MM.1S (cell line): Measurements from ENCODE around the gene EFEMP1.

Experiments used
- DNase-seq: peaks from one replicate; pipeline ENCODE4 v3.0.0-alpha.2; 2015
- H2AFZ ChIP-seq: fragments of 300-600 bp; sonication (generic); 2 replicates; pipeline ENCODE4 v1.6.0; 2016; ENCODE audit warnings: antibody characterized with exemption, low read length
- H3F3A ChIP-seq: fragments of 300-600 bp; sonication (generic); 2 replicates; pipeline ENCODE4 v1.6.1; 2016; ENCODE audit warnings: mild to moderate bottlenecking, antibody characterized with exemption, low read length, moderate library complexity, mixed read lengths; ENCODE audit not compliant: insufficient read depth
- H3K27ac ChIP-seq: fragments of 300-600 bp; sonication (generic); 2 replicates; pipeline ENCODE4 v1.5.1; 2016; ENCODE audit warnings: mild to moderate bottlenecking, low read length
- H3K27me3 ChIP-seq: fragments of 300-600 bp; sonication (generic); replicated peaks from 2 replicates; pipeline ENCODE4 v1.6.0; 2016; ENCODE audit warnings: low read length; ENCODE audit not compliant: insufficient read depth
- H3K36me3 ChIP-seq: fragments of 300-600 bp; sonication (generic); replicated peaks from 2 replicates; pipeline ENCODE4 v1.6.1; 2016; ENCODE audit warnings: mild to moderate bottlenecking, low read length, mixed read lengths; ENCODE audit not compliant: insufficient read depth
- H3K4me1 ChIP-seq: fragments of 300-600 bp; sonication (generic); 2 replicates; pipeline ENCODE4 v1.6.1; 2016; ENCODE audit warnings: low read length, mixed read lengths
- H3K4me2 ChIP-seq: fragments of 300-600 bp; sonication (generic); 2 replicates; pipeline ENCODE4 v1.6.0; 2016; ENCODE audit warnings: low read depth, low read length
- H3K4me3 ChIP-seq: fragments of 300-600 bp; sonication (generic); 2 replicates; pipeline ENCODE4 v1.5.1; 2016; ENCODE audit warnings: low read length, mixed read lengths
- H3K79me2 ChIP-seq: fragments of 300-600 bp; sonication (generic); 2 replicates; pipeline ENCODE4 v1.6.1; 2016; ENCODE audit warnings: mixed run types, low read length, mixed read lengths
- H3K9ac ChIP-seq: fragments of 300-600 bp; sonication (generic); 2 replicates; pipeline ENCODE4 v1.6.1; 2016; ENCODE audit warnings: low read length, mixed read lengths
- H3K9me2 ChIP-seq: fragments of 300-600 bp; sonication (generic); replicated peaks from 2 replicates; pipeline ENCODE4 v1.6.1; 2016; ENCODE audit warnings: mild to moderate bottlenecking, low read length, mixed read lengths; ENCODE audit not compliant: insufficient read depth
- H3K9me3 ChIP-seq: fragments of 300-600 bp; sonication (generic); replicated peaks from 2 replicates; pipeline ENCODE4 v1.6.1; 2016; ENCODE audit warnings: mild to moderate bottlenecking, low read length, mixed read lengths; ENCODE audit not compliant: insufficient read depth
- H4K20me1 ChIP-seq: fragments of 300-600 bp; sonication (generic); 2 replicates; pipeline ENCODE4 v1.6.1; 2016; ENCODE audit warnings: mild to moderate bottlenecking, low read length, moderate library complexity, mixed read lengths; ENCODE audit not compliant: insufficient read depth
- CTCF ChIP-seq: fragments of 300-600 bp; sonication (generic); IDR thresholded peaks from 2 replicates; pipeline ENCODE4 v1.5.1; 2016; ENCODE audit warnings: antibody characterized with exemption, low read length, mixed read lengths
- EZH2 ChIP-seq: fragments of 300-600 bp; sonication (generic); optimal IDR thresholded peaks from 2 replicates; pipeline ENCODE3; 2017; ENCODE audit warnings: low read depth, mild to moderate bottlenecking, antibody characterized with exemption, low read length, mixed read lengths
- EZH2phosphoT487 ChIP-seq: fragments of 300-600 bp; sonication (generic); IDR thresholded peaks from 2 replicates; pipeline ENCODE4 v1.6.1; 2018; ENCODE audit warnings: antibody characterized with exemption, low read length

Gene EFEMP1

GRCh38 chr2:55966401-55967118 is 43.0 kb upstream of the EFEMP1 start:
- Histone ChIP-seq H3K27me3 (no peaks in the 10 kb centered on the region), H3K27ac (no peak overlapping the region), H3K9me2 (no peaks in the 10 kb centered on the region), H3K4me1 (no peaks in the 10 kb centered on the region), H3K9me3 (no peaks in the 10 kb centered on the region), H3K79me2 (no peaks in the 10 kb centered on the region), H3F3A (no peaks in the 10 kb centered on the region), H3K36me3 (no peaks in the 10 kb centered on the region), H3K4me3 (no peak overlapping the region), H3K9ac (no peak overlapping the region), H2AFZ (no peak overlapping the region), H4K20me1 (no peaks in the 10 kb centered on the region), H3K4me2 (no peak overlapping the region)
- TF ChIP-seq EZH2phosphoT487: no peak
- no peak for TF ChIP-seq EZH2
- TF ChIP-seq CTCF: no peak
- DNase-seq: no peak

DNA sequence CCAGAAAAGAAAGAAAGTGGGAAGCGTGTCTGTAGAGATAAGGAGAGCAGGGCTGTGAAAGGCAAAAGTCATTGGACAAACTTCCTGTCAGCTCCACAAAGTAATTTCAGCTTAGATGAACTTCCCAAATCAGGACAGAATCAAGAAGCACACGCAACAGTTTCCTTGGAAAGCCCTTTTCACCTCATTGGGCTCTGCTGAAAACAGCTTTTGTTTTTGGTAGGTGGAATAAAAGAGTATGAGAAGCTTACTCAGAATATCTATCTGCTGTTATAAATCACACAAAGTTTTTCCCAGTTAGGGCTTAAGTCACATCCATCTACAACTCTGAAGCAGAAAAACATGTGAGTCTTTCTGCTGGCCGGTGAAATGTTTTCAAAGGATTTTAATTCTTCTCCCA is 42.4 kb upstream of the EFEMP1 start:
- Histone ChIP-seq H3F3A (no peaks in the 10 kb centered on the region), H3K4me3 (no peak overlapping the region), H3K4me1 (no peaks in the 10 kb centered on the region), H3K36me3 (no peaks in the 10 kb centered on the region), H3K4me2 (no peak overlapping the region), H4K20me1 (no peaks in the 10 kb centered on the region), H3K9me3 (no peaks in the 10 kb centered on the region), H3K79me2 (no peaks in the 10 kb centered on the region), H3K27me3 (no peaks in the 10 kb centered on the region), H3K9ac (no peak overlapping the region), H3K9me2 (no peaks in the 10 kb centered on the region), H3K27ac (no peak overlapping the region), H2AFZ (no peak overlapping the region)
- DNase-seq: no peak
- TF ChIP-seq EZH2 (no peak), EZH2phosphoT487 (no peak), CTCF (no peak)

GRCh38 chr2:55965276-55965675 is 41.7 kb upstream of the EFEMP1 start:
- H3K27me3 ChIP-seq: no peaks in the 10 kb centered on the region
- H3K4me3 ChIP-seq: no peak overlapping the region

More at GRCh38 chr2:55965276-55965675, 41.7 kb upstream of the EFEMP1 start:
- H3K27ac ChIP-seq: no peak overlapping the region
- no peak for DNase-seq
- TF ChIP-seq EZH2phosphoT487 (no peak), CTCF (no peak), EZH2 (no peak)
- H3K9me3 ChIP-seq: no peaks in the 10 kb centered on the region
- no peaks in the 10 kb centered on the region for H3K79me2 ChIP-seq
- no peaks in the 10 kb centered on the region for H3K9me2 ChIP-seq
- H3K4me2 ChIP-seq: no peak overlapping the region
- H3K9ac ChIP-seq: no peak overlapping the region
- H3K4me1 ChIP-seq: no peaks in the 10 kb centered on the region
- H4K20me1 ChIP-seq: no peaks in the 10 kb centered on the region
- no peaks in the 10 kb centered on the region for H3K36me3 ChIP-seq
- H2AFZ ChIP-seq: no peak overlapping the region
- no peaks in the 10 kb centered on the region for H3F3A ChIP-seq
